CD4-positive, alpha-beta T cell (primary cell): Measurements from ENCODE around the gene PLA2G4B. TPM values are rescaled to one million over a fixed set of nuclear protein-coding genes. Genes with fewer than 3 reads are reported as not detected.

ENCODE experiments used
- ATAC-seq: fragments of 200-7000 bp; cut with Tn5 transposase; one replicate; pipeline ENCODE4 v1.10.0; 2022; ENCODE audit warnings: mild to moderate bottlenecking; ENCODE audit not compliant: poor library complexity
- CTCF ChIA-PET: fragments of 350-600 bp; sonication (Branson Sonifier 250); formaldehyde crosslinking; loops from one replicate; lab custom pipeline; 2021; ENCODE audit warnings: antibody characterized with exemption, inconsistent platforms; lab: Charles Lee
- POLR2A ChIA-PET: fragments of 350-600 bp; sonication (Branson Sonifier 250); formaldehyde crosslinking; loops from one replicate; lab custom pipeline; 2021; ENCODE audit warnings: antibody characterized with exemption, inconsistent platforms; lab: Charles Lee
- DNase-seq, 14 experiments: peaks; one replicate each; pipeline ENCODE4 v3.0.0-alpha.2; 2013 to 2020; ENCODE audit warnings: mixed read lengths in 2 of 14
- H3K27ac ChIP-seq, 2 donors: one replicate each; pipeline versions ENCODE4 v1.5.1 to v1.7.0; 2013; ENCODE audit warnings: low read length in 2 of 2, low read depth in 1 of 2, mild to moderate bottlenecking in 1 of 2
- H3K27me3 ChIP-seq, 2 experiments: 1 replicate in 1 of 2; 2 replicates in 1 of 2; pipeline versions ENCODE4 v1.6.1 to v1.7.0; 2013; ENCODE audit warnings: low read length in 2 of 2, control low read depth in 1 of 2, mild to moderate bottlenecking in 1 of 2, moderate library complexity in 1 of 2; ENCODE audit not compliant: insufficient read depth in 2 of 2, control insufficient read depth in 1 of 2
- H3K36me3 ChIP-seq: one replicate; pipeline ENCODE4 v1.6.1; 2013; ENCODE audit warnings: low read length, control low read depth; ENCODE audit not compliant: insufficient read depth
- H3K4me1 ChIP-seq: one replicate; pipeline ENCODE4 v1.6.1; 2013; ENCODE audit warnings: low read length, control low read depth; ENCODE audit not compliant: insufficient read depth
- H3K4me3 ChIP-seq: one replicate; pipeline ENCODE4 v1.5.1; 2013; ENCODE audit warnings: mild to moderate bottlenecking, low read length, moderate library complexity
- H3K9me3 ChIP-seq, 2 experiments: 1 replicate in 1 of 2; 2 replicates in 1 of 2; pipeline versions ENCODE4 v1.6.1 to v1.7.0; 2013; ENCODE audit warnings: low read length in 2 of 2, mild to moderate bottlenecking in 2 of 2, control low read depth in 1 of 2, moderate library complexity in 1 of 2; ENCODE audit not compliant: control insufficient read depth in 1 of 2, insufficient read depth in 1 of 2
- H3K27ac Mint-ChIP-seq: one replicate; pipeline ENCODE4 v1.8.0; 2020; ENCODE audit warnings: mixed read lengths
- H3K27me3 Mint-ChIP-seq: one replicate; pipeline ENCODE4 v1.8.0; 2021; ENCODE audit warnings: mixed read lengths
- H3K36me3 Mint-ChIP-seq: one replicate; pipeline ENCODE4 v1.8.0; 2021; ENCODE audit warnings: low read depth, mixed read lengths
- H3K4me1 Mint-ChIP-seq: one replicate; pipeline ENCODE4 v1.8.0; 2021; ENCODE audit warnings: low read depth, mixed read lengths
- H3K4me3 Mint-ChIP-seq: one replicate; pipeline ENCODE4 v1.8.0; 2020; ENCODE audit warnings: mild to moderate bottlenecking, mixed read lengths
- H3K9me3 Mint-ChIP-seq: one replicate; pipeline ENCODE4 v1.8.0; 2020; ENCODE audit warnings: mixed read lengths
- intact Hi-C, 2 experiments: fragments of 100-400 bp; cut with DNase I in 1 of 2; cut with micrococcal nuclease in 1 of 2; formaldehyde crosslinking; loops; one replicate each; pipeline versions ENCODE4 v1.15.1 to v1.9.0; 2023 to 2025; cut with DNase I, micrococcal nuclease
- total RNA-seq, 174 experiments: library from RNA in 2 of 174; stranded (reverse) in 2 of 174; gene quantifications; one replicate each; pipeline ENCODE4 v1.2.3 and lab custom pipeline; 2021 to 2026
- TF ChIP-seq, protein P1 (sequence below): fragments of 200-600 bp; IDR thresholded peaks from one replicate; pipeline ENCODE4 v1.8.0; 2022; ENCODE audit warnings: antibody characterized with exemption, mild to moderate bottlenecking

The PLA2G4B gene
- total RNA-seq, 2 experiments from 2014 or later: 33.7 to 34.6 TPM

DNA sequence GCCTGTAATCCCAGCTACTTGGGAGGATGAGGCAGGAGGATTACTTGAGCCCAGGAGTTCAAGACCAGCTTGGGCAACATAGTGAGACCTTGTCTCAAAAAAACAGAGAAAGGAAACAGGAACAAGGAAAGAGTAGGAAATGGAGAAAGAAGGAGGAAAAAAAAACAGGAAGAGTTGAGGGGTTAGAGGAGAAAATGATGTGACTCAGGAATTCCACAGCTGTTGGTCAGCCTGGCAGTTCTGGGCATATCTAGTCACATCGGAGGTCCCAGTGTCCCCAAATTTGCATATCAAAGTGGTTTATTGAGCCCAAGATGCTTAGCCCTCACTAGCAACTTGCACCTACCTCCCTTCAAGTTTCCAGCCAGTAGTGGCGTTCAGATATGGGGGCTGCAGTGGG lies 29.5 kb upstream of the PLA2G4B start:
- Mint-ChIP-seq H3K27ac (no peak overlapping the region), H3K9me3 (no peaks in the 10 kb centered on the region), H3K27me3 (no peaks in the 10 kb centered on the region), H3K4me3 (no peak overlapping the region), H3K4me1 (peaks cover 22% of the 10 kb centered on the region), H3K36me3 (peaks cover 22% of the 10 kb centered on the region)
- Histone ChIP-seq H3K4me1 (peaks cover 24% of the 10 kb centered on the region), H3K9me3 (no peaks in the 10 kb centered on the region), H3K27ac (no peak overlapping the region), H3K27me3 (no peaks in the 10 kb centered on the region), H3K4me3 (no peak overlapping the region), H3K36me3 (peaks cover 19% of the 10 kb centered on the region)
- POLR2A ChIA-PET: no interaction called here
- CTCF ChIA-PET: interaction anchor here (4.1 kb wide), 1 partner anchor 36 kb away, joined by 91 read pairs; the partner anchor contains the start of gene MAPKBP1
- TF ChIP-seq, protein P1, sequence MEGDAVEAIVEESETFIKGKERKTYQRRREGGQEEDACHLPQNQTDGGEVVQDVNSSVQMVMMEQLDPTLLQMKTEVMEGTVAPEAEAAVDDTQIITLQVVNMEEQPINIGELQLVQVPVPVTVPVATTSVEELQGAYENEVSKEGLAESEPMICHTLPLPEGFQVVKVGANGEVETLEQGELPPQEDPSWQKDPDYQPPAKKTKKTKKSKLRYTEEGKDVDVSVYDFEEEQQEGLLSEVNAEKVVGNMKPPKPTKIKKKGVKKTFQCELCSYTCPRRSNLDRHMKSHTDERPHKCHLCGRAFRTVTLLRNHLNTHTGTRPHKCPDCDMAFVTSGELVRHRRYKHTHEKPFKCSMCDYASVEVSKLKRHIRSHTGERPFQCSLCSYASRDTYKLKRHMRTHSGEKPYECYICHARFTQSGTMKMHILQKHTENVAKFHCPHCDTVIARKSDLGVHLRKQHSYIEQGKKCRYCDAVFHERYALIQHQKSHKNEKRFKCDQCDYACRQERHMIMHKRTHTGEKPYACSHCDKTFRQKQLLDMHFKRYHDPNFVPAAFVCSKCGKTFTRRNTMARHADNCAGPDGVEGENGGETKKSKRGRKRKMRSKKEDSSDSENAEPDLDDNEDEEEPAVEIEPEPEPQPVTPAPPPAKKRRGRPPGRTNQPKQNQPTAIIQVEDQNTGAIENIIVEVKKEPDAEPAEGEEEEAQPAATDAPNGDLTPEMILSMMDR: no peak
- no peak for DNase-seq
- intact Hi-C loops: no loop called here
- no peak for ATAC-seq

DNA sequence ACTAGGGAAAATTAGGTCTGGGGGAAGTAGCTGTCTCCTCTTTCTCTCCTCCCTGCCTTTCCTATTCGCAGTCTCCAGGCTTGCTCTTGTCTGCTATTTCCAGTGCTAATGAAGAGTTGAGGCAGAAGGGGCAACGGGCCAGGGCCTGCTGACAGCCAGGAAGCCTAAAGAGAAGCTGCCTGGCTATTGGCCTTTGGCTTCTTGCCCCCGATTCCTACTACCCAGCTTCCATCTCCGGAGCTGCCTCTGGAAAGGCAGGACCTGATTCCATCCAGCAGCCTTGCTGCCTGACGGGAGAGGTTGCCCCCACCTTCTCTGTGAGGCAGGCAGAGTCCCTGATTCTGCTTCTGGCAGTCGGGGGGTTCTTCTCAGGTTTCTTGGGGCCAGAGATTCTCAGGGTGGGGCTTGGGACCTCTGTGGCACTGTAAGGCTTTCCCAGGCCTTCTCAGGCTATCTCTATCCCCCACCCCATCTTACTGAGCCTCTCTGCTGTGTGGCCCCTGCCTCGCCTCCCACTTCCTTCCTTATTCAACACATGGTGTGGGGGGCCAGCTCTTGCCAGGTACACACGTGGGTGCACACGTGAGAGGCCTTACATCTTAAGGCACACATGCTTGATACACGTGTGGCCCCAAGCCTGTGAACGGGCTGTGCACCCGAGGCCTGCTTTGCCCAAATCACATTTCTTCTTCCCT lies 29.0 kb upstream of the PLA2G4B start:
- no peak overlapping the region for H3K4me3 Mint-ChIP-seq
- H3K9me3 Mint-ChIP-seq: no peaks in the 10 kb centered on the region
- H3K27ac Mint-ChIP-seq: no peak overlapping the region
- ChIA-PET POLR2A (interaction anchor here (1.3 to 3.1 kb wide), 2 partner anchors 37 to 114 kb away, joined by 10 to 39 read pairs; partner anchors contain the start of gene MAPKBP1), CTCF (interaction anchor here (1.6 to 4.1 kb wide), 3 partner anchors 36 to 114 kb away, joined by 5 to 91 read pairs (median 16); partner anchors contain the start of gene MAPKBP1)
- Histone ChIP-seq H3K27ac (no peak overlapping the region), H3K27me3 (no peaks in the 10 kb centered on the region), H3K4me3 (no peak overlapping the region), H3K36me3 (peaks cover 19% of the 10 kb centered on the region), H3K9me3 (no peaks in the 10 kb centered on the region), H3K4me1 (peaks cover 22% of the 10 kb centered on the region)
- ATAC-seq (no peak), DNase-seq (no peak)
- H3K27me3 Mint-ChIP-seq: no peaks in the 10 kb centered on the region
- TF ChIP-seq, protein P1: no peak
- H3K36me3 Mint-ChIP-seq: peaks cover 25% of the 10 kb centered on the region
- peaks cover 16% of the 10 kb centered on the region for H3K4me1 Mint-ChIP-seq
- intact Hi-C loops: loop anchor here (2.0 to 10.0 kb wide), 6 partner anchors 93 to 905 kb away; partner anchors contain the start of gene TYRO3 (in 1 of the 2)

DNA sequence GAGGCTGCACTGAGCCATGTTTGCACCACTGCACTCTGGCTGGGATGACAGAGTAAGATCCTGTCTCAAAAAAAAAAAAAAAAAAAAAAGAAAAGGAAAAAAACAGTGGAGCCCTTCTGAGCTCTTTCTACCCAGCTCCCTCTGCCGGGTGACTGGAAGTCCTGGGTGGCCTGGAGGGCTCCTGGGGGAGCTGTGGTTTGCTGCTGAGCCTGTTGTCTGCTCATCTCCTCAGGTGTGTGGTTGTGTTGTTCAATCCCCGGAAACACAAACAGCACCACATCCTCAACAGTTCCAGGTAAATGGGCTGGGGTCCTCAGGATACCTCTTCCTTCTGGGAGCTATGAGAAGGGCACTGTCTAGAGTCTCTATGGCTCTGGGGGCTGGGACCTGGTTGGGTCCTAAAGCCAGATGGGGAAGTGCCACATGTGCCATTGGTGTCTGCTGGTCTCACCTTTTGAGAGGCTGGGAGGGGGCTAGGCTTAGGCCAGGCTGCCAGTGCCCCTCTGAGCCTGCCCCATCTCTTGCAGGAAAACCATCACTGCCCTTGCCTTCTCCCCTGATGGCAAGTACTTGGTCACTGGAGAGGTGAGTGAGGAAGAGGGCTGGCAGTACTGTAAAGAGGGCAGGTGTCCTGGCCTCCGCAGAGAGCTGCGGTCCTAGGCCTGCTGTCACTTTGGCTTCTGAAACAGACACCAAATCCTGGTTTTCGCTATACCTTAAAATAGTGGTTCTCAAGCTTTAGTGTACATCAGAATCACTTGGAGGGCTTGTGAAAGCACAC lies 27.8 kb upstream of the PLA2G4B start:
- intact Hi-C loops: loop anchor here (1.0 to 10.0 kb wide), 10 partner anchors 39 to 906 kb away; partner anchors contain the start of gene TYRO3 (in 1 of the 2)
- no peak overlapping the region for H3K27ac ChIP-seq
- H3K36me3 ChIP-seq: peaks cover 30% of the 10 kb centered on the region
- H3K27me3 ChIP-seq: no peaks in the 10 kb centered on the region
- TF ChIP-seq, protein P1: no peak
- H3K9me3 ChIP-seq: no peaks in the 10 kb centered on the region
- peak overlapping the region; percentile 43 for H3K27ac Mint-ChIP-seq
- no peaks in the 10 kb centered on the region for H3K27me3 Mint-ChIP-seq
- peaks cover 28% of the 10 kb centered on the region for H3K36me3 Mint-ChIP-seq
- peaks cover 19% of the 10 kb centered on the region for H3K4me1 ChIP-seq
- no peak overlapping the region for H3K4me3 ChIP-seq
- H3K4me1 Mint-ChIP-seq: peaks cover 12% of the 10 kb centered on the region
- no peak overlapping the region for H3K4me3 Mint-ChIP-seq
- CTCF ChIA-PET: interaction anchor here (0.6 to 4.1 kb wide), 9 partner anchors 26 to 345 kb away, joined by 3 to 91 read pairs (median 5); partner anchors contain the start of gene MAPKBP1
- H3K9me3 Mint-ChIP-seq: no peaks in the 10 kb centered on the region
- ATAC-seq (peak; percentile 8), DNase-seq (no peak)
- POLR2A ChIA-PET: interaction anchor here (1.3 to 3.1 kb wide), 4 partner anchors 17 to 115 kb away, joined by 3 to 39 read pairs (median 8); partner anchors contain the start of genes JMJD7 and MAPKBP1
